ENCODE data around the gene CCNE1. TPM values are rescaled to one million over a fixed set of nuclear protein-coding genes. Genes with fewer than 3 reads are reported as not detected.
A peak's percentile ranks its signal among the peaks of the same experiment; 100 is the strongest.
"Not testable (repeated sequence)": the region's sequence is repeated elsewhere in the genome, so short reads cannot be mapped to it uniquely, and the experiment has no call there.

The CCNE1 gene
- total RNA-seq, 1 donor from 2014 or later: 4.1 TPM

DNA sequence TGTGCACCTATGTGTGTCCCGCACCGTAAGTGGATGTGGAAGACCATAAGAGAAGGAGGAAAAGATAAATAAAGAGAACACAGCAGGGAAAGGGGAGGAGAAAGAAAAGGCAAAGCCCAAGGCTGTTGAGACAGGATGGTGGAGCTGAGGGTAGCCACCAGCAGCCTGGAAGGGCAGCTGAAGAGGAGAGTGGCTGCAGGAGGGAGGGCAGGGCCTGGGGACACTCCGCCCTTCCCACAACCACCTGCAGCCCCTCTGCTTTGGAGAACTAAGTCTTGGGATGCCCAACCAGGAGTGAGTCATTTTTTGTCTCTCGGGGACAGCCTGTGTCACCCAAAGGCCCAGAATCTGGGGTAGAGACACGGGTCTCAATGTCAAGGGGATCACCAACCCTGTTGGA lies 26.4 kb upstream of the CCNE1 start:
- intact Hi-C loops (cut with DNase I): no loop called here
- no peak for ATAC-seq
- no peak for DNase-seq (ENCODE audit: low spot score)

- DNase-seq (ENCODE audit: low spot score) (no peak), ATAC-seq (no peak)
- intact Hi-C loops (cut with DNase I): no loop called here
Observed at GRCh38 chr19:29785955-29786589, 25.7 kb upstream of the CCNE1 start.

DNA sequence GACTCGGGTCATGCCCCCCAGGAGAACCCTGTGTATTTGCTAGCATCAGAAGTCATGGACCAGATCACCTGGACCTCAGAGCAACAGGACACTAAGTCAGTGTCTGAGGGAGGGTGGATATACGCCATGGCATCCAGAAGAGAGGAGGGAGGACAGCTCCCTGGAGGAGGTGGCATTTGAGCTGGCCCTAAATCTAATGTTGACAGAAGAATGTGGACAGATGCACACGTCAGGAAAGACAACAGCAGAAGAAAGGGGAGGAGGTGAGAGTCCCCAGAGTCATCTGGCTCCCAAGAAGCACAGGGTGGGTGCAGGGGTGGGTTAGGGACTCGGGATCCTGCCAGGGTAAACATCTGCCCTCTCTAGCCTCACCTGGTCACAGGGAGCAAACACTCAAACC lies 24.5 kb upstream of the CCNE1 start:
- DNase-seq (ENCODE audit: low spot score) (no peak), ATAC-seq (no peak)
- intact Hi-C loops (cut with DNase I): no loop called here

- no peak for ATAC-seq
- intact Hi-C loops (cut with DNase I): no loop called here
Observed at GRCh38 chr19:29789007-29789406, 22.8 kb upstream of the CCNE1 start.

GRCh38 chr19:29793116-29793727 lies 18.6 kb upstream of the CCNE1 start:
- intact Hi-C loops (cut with DNase I): no loop called here
- DNase-seq (ENCODE audit: low spot score) (no peak), ATAC-seq (no peak)

More at GRCh38 chr19:29789007-29789406, 22.8 kb upstream of the CCNE1 start:
- no peak for DNase-seq (ENCODE audit: low spot score)

DNA sequence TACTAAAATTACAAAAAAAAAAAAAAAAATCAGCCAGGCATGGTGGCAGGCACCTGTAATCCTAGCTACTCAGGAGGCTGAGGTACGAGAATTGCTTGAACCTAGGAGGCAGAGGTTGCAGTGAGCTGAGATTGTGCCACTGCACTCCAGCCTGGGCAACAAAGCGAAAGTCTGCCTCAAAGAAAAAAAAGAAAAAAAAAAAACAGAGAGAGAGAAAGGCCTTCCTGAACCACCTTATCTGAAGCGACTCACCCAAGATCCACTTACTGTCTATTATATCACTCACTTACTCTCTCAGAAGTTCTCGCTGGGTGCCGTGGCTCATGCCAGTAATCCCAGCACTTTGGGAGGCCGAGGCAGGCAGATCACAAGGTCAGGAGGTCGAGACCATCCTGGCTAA lies 17.3 kb upstream of the CCNE1 start:
- ATAC-seq; intact Hi-C loops (cut with DNase I); DNase-seq (ENCODE audit: low spot score): not testable (repeated sequence)

- intact Hi-C loops (cut with DNase I): no loop called here
- no peak for ATAC-seq
- DNase-seq (ENCODE audit: low spot score): no peak
Observed at GRCh38 chr19:29795461-29796172, 16.2 kb upstream of the CCNE1 start.

DNA sequence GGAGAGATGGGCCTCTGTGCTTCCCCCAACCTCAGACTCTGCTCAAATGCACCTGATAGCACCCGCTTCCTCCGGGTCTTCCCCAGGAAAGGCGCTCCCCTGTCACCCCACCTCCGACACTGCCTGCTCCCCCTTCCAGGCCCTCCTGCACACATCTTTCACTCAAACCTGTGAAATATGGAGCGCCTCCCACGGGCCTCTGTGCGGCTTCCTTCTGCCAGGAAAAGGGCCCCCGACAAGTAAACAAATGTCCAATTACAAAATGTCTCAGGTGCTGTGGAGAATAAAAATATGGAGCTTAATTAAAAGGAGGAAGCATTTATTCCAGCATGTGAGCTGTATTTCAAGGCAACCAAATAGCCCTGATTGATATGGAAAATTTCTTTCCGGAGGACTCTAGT lies 15.6 kb upstream of the CCNE1 start:
- ATAC-seq (no peak), DNase-seq (ENCODE audit: low spot score) (no peak)
- intact Hi-C loops (cut with DNase I): no loop called here

DNA sequence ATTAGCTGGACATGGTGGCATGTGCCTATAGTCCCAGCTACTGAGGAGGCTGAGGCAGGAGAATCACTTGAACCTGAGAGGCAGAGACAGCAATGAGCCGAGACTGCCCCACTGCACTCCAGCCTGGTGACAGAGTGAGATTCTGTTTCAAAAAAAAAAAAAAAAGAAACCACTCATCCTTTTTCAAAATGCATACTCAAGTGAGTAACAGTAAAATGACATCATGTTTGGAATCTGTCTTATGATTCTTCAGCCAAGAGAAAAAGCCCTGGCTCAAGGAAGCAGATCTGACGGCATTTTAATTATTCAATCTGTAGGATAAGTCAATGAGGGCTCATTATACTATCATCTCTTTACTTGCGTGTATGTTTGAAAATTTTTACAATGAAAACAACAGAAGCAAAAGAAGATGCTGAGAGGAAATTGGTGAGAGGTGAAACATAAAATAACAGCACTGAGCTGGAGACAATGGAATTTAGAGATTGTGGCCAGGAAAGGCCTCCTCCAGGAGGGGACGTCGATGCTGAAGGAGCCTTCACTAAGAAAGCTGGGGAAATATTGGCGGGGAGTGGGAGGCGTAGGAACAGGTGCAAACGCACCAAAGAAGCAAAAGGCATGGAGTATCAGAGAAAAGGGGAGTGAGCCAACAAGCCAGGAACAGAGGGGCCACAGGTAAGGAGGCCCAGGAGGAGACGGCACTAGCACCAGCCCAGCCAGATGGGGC lies 12.9 kb upstream of the CCNE1 start:
- intact Hi-C loops (cut with DNase I): no loop called here
- ATAC-seq: no peak
- no peak for DNase-seq (ENCODE audit: low spot score)

GRCh38 chr19:29800100-29800825 lies 11.5 kb upstream of the CCNE1 start:
- DNase-seq (ENCODE audit: low spot score) (no peak), ATAC-seq (no peak)
- intact Hi-C loops (cut with DNase I): no loop called here

DNA sequence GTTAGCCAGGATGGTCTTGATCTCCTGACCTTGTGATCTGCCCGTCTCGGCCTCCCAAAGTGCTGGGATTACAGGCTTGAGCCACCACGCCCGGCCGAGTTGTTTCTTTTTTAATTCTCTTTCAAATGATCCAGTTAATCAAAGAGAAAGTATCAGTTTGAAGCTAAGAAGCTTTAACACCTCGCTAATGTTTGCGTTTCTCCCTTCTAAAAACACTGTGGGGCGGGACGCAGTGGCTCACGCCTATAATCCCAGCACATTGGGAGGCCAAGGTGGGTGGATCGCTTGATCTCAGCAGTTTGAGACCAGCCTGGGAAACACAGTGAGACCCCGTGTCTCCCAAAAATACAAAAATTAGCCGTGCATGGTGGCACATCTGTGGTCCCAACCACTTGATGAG lies 7.8 kb upstream of the CCNE1 start:
- ATAC-seq; intact Hi-C loops (cut with DNase I); DNase-seq (ENCODE audit: low spot score): not testable (repeated sequence)

GRCh38 chr19:29804493-29804892 lies 7.3 kb upstream of the CCNE1 start:
- no peak for DNase-seq (ENCODE audit: low spot score)
- no peak for ATAC-seq
- intact Hi-C loops (cut with DNase I): no loop called here

DNA sequence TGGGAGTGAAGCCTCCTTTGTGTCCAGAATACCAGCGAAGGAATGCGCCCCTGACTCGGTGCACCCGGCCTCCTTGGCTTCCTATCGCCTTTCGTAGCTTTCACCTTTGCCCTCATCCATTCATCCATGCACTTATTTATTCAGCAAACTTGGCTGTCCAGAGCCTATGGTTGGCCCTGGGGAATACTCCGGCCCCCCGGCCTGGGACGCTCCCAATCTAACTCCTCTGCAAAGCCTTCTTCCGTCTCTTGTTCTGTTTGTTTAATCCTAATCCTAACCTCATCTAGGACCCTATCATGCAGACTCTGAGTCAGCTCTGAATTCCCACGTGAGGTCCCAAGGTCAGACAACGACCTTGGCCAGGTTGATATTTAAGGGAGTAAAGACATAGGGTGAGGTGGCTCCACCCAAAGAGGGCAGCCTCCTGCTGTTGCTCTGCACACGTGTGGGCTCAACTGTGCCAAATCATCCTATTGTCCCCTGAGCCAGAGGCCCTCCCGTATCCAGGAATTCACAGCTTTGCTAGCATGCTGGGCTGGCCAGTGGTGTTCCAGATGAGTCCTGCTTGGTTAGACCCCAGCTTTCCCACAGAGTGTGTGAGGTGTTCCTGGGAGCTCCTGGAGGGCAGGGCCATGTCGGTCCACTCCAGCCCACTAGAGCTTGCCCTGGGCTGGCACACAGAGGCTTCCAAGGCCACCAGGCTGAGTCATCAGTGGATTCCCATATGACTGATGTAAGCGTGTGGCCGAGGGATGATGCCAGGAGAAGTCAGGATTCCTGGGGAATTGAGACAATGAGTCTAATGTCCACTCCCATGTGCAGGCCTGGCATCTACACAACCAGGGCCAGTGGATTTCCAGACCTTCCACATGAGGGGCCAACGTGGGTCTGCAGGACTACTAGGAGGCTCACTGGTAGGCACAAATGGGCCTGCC lies 6.5 kb upstream of the CCNE1 start:
- ATAC-seq (peak; percentile 47), DNase-seq (ENCODE audit: low spot score) (no peak)
- intact Hi-C loops (cut with DNase I): no loop called here

GRCh38 chr19:29806098-29806866 lies 5.5 kb upstream of the CCNE1 start:
- intact Hi-C loops (cut with DNase I): no loop called here
- ATAC-seq (peak; percentile 87), DNase-seq (ENCODE audit: low spot score) (peak; percentile 71)

GRCh38 chr19:29807178-29807577 lies 4.6 kb upstream of the CCNE1 start:
- ATAC-seq (no peak), DNase-seq (ENCODE audit: low spot score) (no peak)
- intact Hi-C loops (cut with DNase I): no loop called here

GRCh38 chr19:29807870-29808405 lies 3.9 kb upstream of the CCNE1 start:
- ATAC-seq (no peak), DNase-seq (ENCODE audit: low spot score) (no peak)
- intact Hi-C loops (cut with DNase I): no loop called here
